T47D (cell line): ENCODE data around the gene MYO9A.

Experiments
- DNase-seq, 2 experiments: peaks; one replicate each; pipeline versions ENCODE4 v3.0.0 to v3.0.0-alpha.2; 2011 to 2012; ENCODE audit warnings: low read depth in 1 of 2, low spot score in 1 of 2
- JUND ChIP-seq: IDR thresholded peaks from 2 replicates; pipeline ENCODE4 v1.6.1; 2012; ENCODE audit warnings: low read depth
- in situ Hi-C: cut with HindIII; loops from 2 replicates; pipeline ENCODE4 v1.10.0; 2016; ENCODE audit warnings: low sequenced_read_pairs, low pct_unique_long_range_greater_than_20kb

The MYO9A gene

GRCh38 chr15:72155003-72155621 lies 37.2 kb upstream of the MYO9A start:
- in situ Hi-C loops: no loop called here
- TF ChIP-seq JUND: no peak
- DNase-seq: peak; percentile 44 to 95

DNA sequence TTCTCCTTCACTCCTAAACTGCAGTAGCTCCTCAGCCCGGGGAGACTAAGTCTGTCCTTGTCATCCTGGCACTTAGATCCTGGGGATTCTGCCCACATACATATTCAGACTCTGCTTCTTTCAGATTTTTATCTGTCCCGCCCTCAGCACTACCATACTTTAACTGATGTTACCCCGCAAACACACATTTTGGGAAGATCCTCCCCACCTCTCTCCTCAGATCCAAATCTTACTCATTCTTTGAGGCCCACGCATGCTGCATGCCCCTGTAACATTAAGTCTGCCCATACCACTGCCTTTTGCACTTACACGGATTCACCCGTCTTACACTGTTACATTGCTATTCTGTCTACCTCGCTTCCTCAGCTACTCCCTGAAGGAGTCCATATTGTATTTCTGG lies 36.4 kb upstream of the MYO9A start:
- no peak for TF ChIP-seq JUND
- in situ Hi-C loops: no loop called here

GRCh38 chr15:72153269-72154000 lies 35.5 kb upstream of the MYO9A start:
- in situ Hi-C loops: no loop called here
- no peak for DNase-seq
- no peak for TF ChIP-seq JUND

More for the DNA sequence above, 36.4 kb upstream of the MYO9A start:
- DNase-seq: no peak

GRCh38 chr15:72147418-72147817 lies 29.5 kb upstream of the MYO9A start:
- TF ChIP-seq JUND: no peak
- DNase-seq: no peak
- in situ Hi-C loops: no loop called here

DNA sequence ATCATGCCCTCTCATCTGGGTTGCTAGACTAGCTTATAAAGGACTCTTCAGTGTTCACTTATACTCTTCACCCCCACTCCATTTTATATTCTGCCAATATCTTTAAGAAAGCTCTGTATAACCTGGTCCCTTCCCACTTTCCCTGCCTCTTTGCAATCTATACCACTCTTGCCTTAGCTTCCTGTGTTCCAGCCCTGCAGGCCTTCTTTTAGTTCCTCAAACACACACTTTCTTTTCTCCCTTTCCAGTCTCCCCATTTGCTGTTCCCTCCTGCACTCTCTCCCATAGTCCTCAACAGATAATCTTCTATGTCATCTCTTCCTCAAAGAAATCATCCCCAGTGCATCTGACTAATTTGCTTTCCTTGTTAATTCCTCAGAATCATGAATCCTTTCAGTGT lies 29.0 kb upstream of the MYO9A start:
- DNase-seq: no peak
- in situ Hi-C loops: no loop called here
- TF ChIP-seq JUND: no peak

- no peak for DNase-seq
- in situ Hi-C loops: no loop called here
- no peak for TF ChIP-seq JUND
These were observed 28.3 kb upstream of the MYO9A start for GRCh38 chr15:72146221-72146620.

- TF ChIP-seq JUND: no peak
- no peak for DNase-seq
- in situ Hi-C loops: no loop called here
These were observed 23.5 kb upstream of the MYO9A start for GRCh38 chr15:72141171-72142084.

GRCh38 chr15:72140088-72140487 lies 22.1 kb upstream of the MYO9A start:
- no peak for DNase-seq
- TF ChIP-seq JUND: no peak
- in situ Hi-C loops: no loop called here

- TF ChIP-seq JUND: no peak
- in situ Hi-C loops: no loop called here
These were observed 21.7 kb upstream of the MYO9A start for GRCh38 chr15:72139667-72140066.

GRCh38 chr15:72136170-72137051 lies 18.5 kb upstream of the MYO9A start:
- no peak for TF ChIP-seq JUND
- peak in 1 of 2 experiments; percentile 19 for DNase-seq
- in situ Hi-C loops: no loop called here

More at GRCh38 chr15:72139667-72140066, 21.7 kb upstream of the MYO9A start:
- no peak for DNase-seq

GRCh38 chr15:72135719-72136118 lies 17.8 kb upstream of the MYO9A start:
- TF ChIP-seq JUND: no peak
- in situ Hi-C loops: no loop called here
- peak in 1 of 2 experiments; percentile 33 for DNase-seq

GRCh38 chr15:72133211-72133610 lies 15.3 kb upstream of the MYO9A start:
- in situ Hi-C loops: no loop called here
- no peak for TF ChIP-seq JUND
- DNase-seq: no peak
